SK-N-SH (cell line): ENCODE measurements around the gene KLHL26.

Source experiments
- CHD2 ChIP-seq: fragments of 150-350 bp; IDR thresholded peaks from 2 replicates; pipeline ENCODE4 v1.6.1; 2018; ENCODE audit warnings: low read length; ENCODE audit not compliant: partially characterized antibody
- CTCF ChIP-seq: fragments of 200-600 bp; sonication (generic); IDR thresholded peaks from 2 replicates; pipeline ENCODE4 v1.6.1; 2017; ENCODE audit warnings: antibody characterized with exemption, mild to moderate bottlenecking, moderate library complexity
- EP300 ChIP-seq, 2 experiments: IDR thresholded peaks; 2 replicates each; pipeline versions ENCODE4 v1.4.0 to v1.6.1; 2012; ENCODE audit warnings: borderline replicate concordance in 1 of 2, low read depth in 1 of 2, low read length in 1 of 2
- EZH2phosphoT487 ChIP-seq: fragments of 200-600 bp; sonication (generic); IDR thresholded peaks from 2 replicates; pipeline ENCODE4 v1.6.1; 2017; ENCODE audit warnings: low read depth, mixed run types, mild to moderate bottlenecking, antibody characterized with exemption, moderate library complexity, borderline replicate concordance
- FOSL2 ChIP-seq: IDR thresholded peaks from 2 replicates; pipeline ENCODE4 v1.4.0; 2012; ENCODE audit warnings: low read depth, mild to moderate bottlenecking, moderate library complexity, borderline replicate concordance
- NFIC ChIP-seq: IDR thresholded peaks from 2 replicates; pipeline ENCODE4 v1.4.0; 2012; ENCODE audit warnings: borderline replicate concordance
- POLR2AphosphoS5 ChIP-seq: IDR thresholded peaks from 2 replicates; pipeline ENCODE4 v1.6.1; 2012; ENCODE audit warnings: low read depth, low read length
- SMC3 ChIP-seq: IDR thresholded peaks from 2 replicates; pipeline ENCODE4 v1.6.1; 2012; ENCODE audit warnings: low read depth, low read length, improper control_type of control experiment
- TCF12 ChIP-seq: IDR thresholded peaks from 2 replicates; pipeline ENCODE4 v1.4.0; 2012

- no peak for TF ChIP-seq CTCF
- TF ChIP-seq CHD2: no peak
- TF ChIP-seq NFIC: no peak
- TF ChIP-seq FOSL2: no peak
- no peak for TF ChIP-seq EZH2phosphoT487
- no peak for TF ChIP-seq SMC3
- no peak for TF ChIP-seq EP300 (IDR thresholded peaks at IDR 0.05; ENCODE audit: borderline replicate concordance in 1 of 2, low read depth in 1 of 2, low read length in 1 of 2)
- no peak for TF ChIP-seq POLR2AphosphoS5
- no peak for TF ChIP-seq TCF12
These were observed 62.7 kb downstream of the KLHL26 start for GRCh38 chr19:18699403-18700054.
